Progenitor cell of endocrine pancreas (in vitro differentiated cells): ENCODE data around the gene ETNK1. TPM values are rescaled to one million over a fixed set of nuclear protein-coding genes. Genes with fewer than 3 reads are reported as not detected.
"Not testable (repeated sequence)": the region's sequence is repeated elsewhere in the genome, so short reads cannot be mapped to it uniquely, and the experiment has no call there.

Source experiments
- DNase-seq: peaks from one replicate; pipeline ENCODE4 v3.0.0; 2021; ENCODE audit warnings: low spot score; ENCODE audit not compliant: unreplicated experiment
- H3K27ac Mint-ChIP-seq: 2 replicates; pipeline ENCODE4 v1.8.0; 2021; ENCODE audit warnings: mild to moderate bottlenecking, moderate library complexity, mixed read lengths
- H3K27me3 Mint-ChIP-seq: 2 replicates; pipeline ENCODE4 v1.8.0; 2021; ENCODE audit warnings: mixed read lengths
- H3K36me3 Mint-ChIP-seq: 2 replicates; pipeline ENCODE4 v1.8.0; 2022; ENCODE audit warnings: mixed read lengths; ENCODE audit not compliant: insufficient read depth
- H3K4me1 Mint-ChIP-seq: 2 replicates; pipeline ENCODE4 v1.8.0; 2021; ENCODE audit warnings: low read depth, mixed read lengths
- H3K4me3 Mint-ChIP-seq: 2 replicates; pipeline ENCODE4 v1.8.0; 2021; ENCODE audit warnings: low read depth, mild to moderate bottlenecking, moderate library complexity, mixed read lengths
- H3K9me3 Mint-ChIP-seq: 2 replicates; pipeline ENCODE4 v1.8.0; 2021; ENCODE audit warnings: low read depth, mixed read lengths
- CTCF ChIP-seq: fragments of 200-600 bp; sonication (generic); IDR thresholded peaks from one replicate; pipeline ENCODE4 v1.5.0; 2021; ENCODE audit warnings: antibody characterized with exemption, mild to moderate bottlenecking; ENCODE audit not compliant: unreplicated experiment
- total RNA-seq: library from RNA; stranded (reverse); gene quantifications from 2 replicates; pipeline ENCODE4 v1.2.1, GENCODE V29; 2021

Gene ETNK1
- total RNA-seq, 1 donor from 2014 or later: 285 TPM

GRCh38 chr12:22692964-22693555, 68.1 kb downstream of the ETNK1 start:
- no peak for DNase-seq
- TF ChIP-seq CTCF: no peak
- no peaks in the 10 kb centered on the region for H3K27me3 Mint-ChIP-seq
- no peak overlapping the region for H3K27ac Mint-ChIP-seq
- H3K4me3 Mint-ChIP-seq: no peak overlapping the region
- peaks cover 25% of the 10 kb centered on the region for H3K36me3 Mint-ChIP-seq
- peaks cover 29% of the 10 kb centered on the region for H3K9me3 Mint-ChIP-seq
- H3K4me1 Mint-ChIP-seq: peaks cover 5% of the 10 kb centered on the region

GRCh38 chr12:22698576-22698975, 73.6 kb downstream of the ETNK1 start:
- DNase-seq: no peak
- H3K4me3 Mint-ChIP-seq: no peak overlapping the region
- peaks cover 30% of the 10 kb centered on the region for H3K4me1 Mint-ChIP-seq
- no peak overlapping the region for H3K27ac Mint-ChIP-seq
- TF ChIP-seq CTCF: no peak
- H3K27me3 Mint-ChIP-seq: no peaks in the 10 kb centered on the region
- peaks cover 20% of the 10 kb centered on the region for H3K9me3 Mint-ChIP-seq
- H3K36me3 Mint-ChIP-seq: peaks cover 7% of the 10 kb centered on the region

GRCh38 chr12:22699705-22700104, 74.7 kb downstream of the ETNK1 start:
- Mint-ChIP-seq H3K4me1 (peaks cover 30% of the 10 kb centered on the region), H3K27ac (peak overlapping the region; percentile 62), H3K9me3 (peaks cover 13% of the 10 kb centered on the region)
- H3K36me3 Mint-ChIP-seq, H3K4me3 Mint-ChIP-seq, H3K27me3 Mint-ChIP-seq, DNase-seq: not testable (repeated sequence)

- peaks cover 13% of the 10 kb centered on the region for H3K9me3 Mint-ChIP-seq
- no peak for DNase-seq
- H3K4me3 Mint-ChIP-seq: no peak overlapping the region
- peaks cover 5% of the 10 kb centered on the region for H3K36me3 Mint-ChIP-seq
- TF ChIP-seq CTCF: no peak
- no peaks in the 10 kb centered on the region for H3K27me3 Mint-ChIP-seq
- no peak overlapping the region for H3K27ac Mint-ChIP-seq
- H3K4me1 Mint-ChIP-seq: peaks cover 30% of the 10 kb centered on the region
These were observed 75.1 kb downstream of the ETNK1 start for GRCh38 chr12:22700106-22700505.

GRCh38 chr12:22701216-22701809, 76.3 kb downstream of the ETNK1 start:
- DNase-seq, H3K36me3 Mint-ChIP-seq, H3K9me3 Mint-ChIP-seq, H3K27me3 Mint-ChIP-seq: not testable (repeated sequence)
- peak overlapping the region; percentile 88 for H3K27ac Mint-ChIP-seq
- peaks cover 30% of the 10 kb centered on the region for H3K4me1 Mint-ChIP-seq
- H3K4me3 Mint-ChIP-seq: peak overlapping the region; percentile 66

- no peak for TF ChIP-seq CTCF
- Mint-ChIP-seq H3K27ac (no peak overlapping the region), H3K4me1 (peaks cover 31% of the 10 kb centered on the region), H3K4me3 (no peak overlapping the region), H3K9me3 (peaks cover 2% of the 10 kb centered on the region), H3K36me3 (no peaks in the 10 kb centered on the region), H3K27me3 (no peaks in the 10 kb centered on the region)
- DNase-seq: no peak
These were observed 77.7 kb downstream of the ETNK1 start for GRCh38 chr12:22702690-22703089.
